Measurements from ENCODE around the gene STARD3.

The STARD3 gene

GRCh38 chr17:39665642-39666224 is 28.8 kb downstream of the STARD3 start:
- no peak for TF ChIP-seq CTCF (IDR thresholded peaks at IDR 0.05)
- Histone ChIP-seq H3K4me1 (ENCODE audit: control insufficient read depth in 1 of 2, insufficient read depth in 1 of 2, low read depth in 1 of 2, low read length in 1 of 2) (peaks cover 6 to 13% of the 10 kb centered on the region in 2 experiments), H3K27me3 (peaks cover 62% of the 10 kb centered on the region), H3K4me3 (ENCODE audit: low read depth in 1 of 2, low read length in 1 of 2) (no peak overlapping the region), H3K9me3 (no peaks in the 10 kb centered on the region), H3K36me3 (peaks cover 35% of the 10 kb centered on the region), H3K27ac (no peak overlapping the region)

- no peak for TF ChIP-seq CTCF (IDR thresholded peaks at IDR 0.05)
- H3K9me3 ChIP-seq = no peaks in the 10 kb centered on the region
- H3K4me3 ChIP-seq (ENCODE audit: low read depth in 1 of 2, low read length in 1 of 2) = no peak overlapping the region
- H3K27ac ChIP-seq = no peak overlapping the region
- H3K36me3 ChIP-seq = peaks cover 30% of the 10 kb centered on the region
- H3K4me1 ChIP-seq (ENCODE audit: control insufficient read depth in 1 of 2, insufficient read depth in 1 of 2, low read depth in 1 of 2, low read length in 1 of 2) = peaks cover 6 to 13% of the 10 kb centered on the region in 2 experiments
- H3K27me3 ChIP-seq = peaks cover 67% of the 10 kb centered on the region
Observed at GRCh38 chr17:39666231-39666600, 29.3 kb downstream of the STARD3 start.

GRCh38 chr17:39666601-39667261 is 29.8 kb downstream of the STARD3 start:
- H3K27me3 ChIP-seq = peaks cover 72% of the 10 kb centered on the region
- no peak overlapping the region for H3K4me3 ChIP-seq (ENCODE audit: low read depth in 1 of 2, low read length in 1 of 2)

GRCh38 chr17:39667262-39667944 is 30.5 kb downstream of the STARD3 start:
- Histone ChIP-seq H3K27ac (no peak overlapping the region), H3K4me1 (ENCODE audit: control insufficient read depth in 1 of 2, insufficient read depth in 1 of 2, low read depth in 1 of 2, low read length in 1 of 2) (peaks cover 6 to 13% of the 10 kb centered on the region in 2 experiments), H3K36me3 (peaks cover 18% of the 10 kb centered on the region), H3K4me3 (ENCODE audit: low read depth in 1 of 2, low read length in 1 of 2) (no peak overlapping the region), H3K27me3 (peaks cover 79% of the 10 kb centered on the region), H3K9me3 (no peaks in the 10 kb centered on the region)
- no peak for TF ChIP-seq CTCF (IDR thresholded peaks at IDR 0.05)

More at GRCh38 chr17:39666601-39667261, 29.8 kb downstream of the STARD3 start:
- peaks cover 6 to 13% of the 10 kb centered on the region in 2 experiments for H3K4me1 ChIP-seq (ENCODE audit: control insufficient read depth in 1 of 2, insufficient read depth in 1 of 2, low read depth in 1 of 2, low read length in 1 of 2)
- no peaks in the 10 kb centered on the region for H3K9me3 ChIP-seq
- H3K36me3 ChIP-seq = peaks cover 25% of the 10 kb centered on the region
- no peak for TF ChIP-seq CTCF (IDR thresholded peaks at IDR 0.05)
- H3K27ac ChIP-seq = no peak overlapping the region

GRCh38 chr17:39667945-39668924 is 31.3 kb downstream of the STARD3 start, which contains the start of gene PNMT:
TSS of gene PNMT (plus strand) at chr17:39668453. CDS start at chr17:39668476, 23 bp downstream.
- Histone ChIP-seq H3K9me3 (no peaks in the 10 kb centered on the region), H3K4me1 (ENCODE audit: control insufficient read depth in 1 of 2, insufficient read depth in 1 of 2, low read depth in 1 of 2, low read length in 1 of 2) (peaks cover 6 to 13% of the 10 kb centered on the region in 2 experiments), H3K27ac (no peak within 1 kb of the TSS), H3K27me3 (peaks cover 87% of the 10 kb centered on the region), H3K36me3 (peaks cover 10% of the 10 kb centered on the region), H3K4me3 (ENCODE audit: low read depth in 1 of 2, low read length in 1 of 2) (peak within 1 kb of the TSS in 1 of 2 experiments; percentile 3)
- no peak for TF ChIP-seq CTCF (IDR thresholded peaks at IDR 0.05)
